ENCODE data around the gene NR1D2. TPM values are rescaled to one million over a fixed set of nuclear protein-coding genes. Genes with fewer than 3 reads are reported as not detected.

Gene NR1D2
- total and polyA plus RNA-seq, 2 of the 13 experiments (the other 11 are each of a cell fraction or from before 2014, with no cell fraction given) = 5.3 to 8.1 TPM

GRCh38 chr3:23900744-23901143, 44.3 kb upstream of the NR1D2 start (continued):
- TF ChIP-seq ZBTB3 (CRISPR knock-in tag; IDR thresholded peaks at IDR 0.05; ENCODE audit: borderline replicate concordance, low read depth) (no peak), PITX1 (CRISPR knock-in tag; IDR thresholded peaks at IDR 0.05) (peak; percentile 66; the same call in 1 of the 2 replicates), ZNF260 (CRISPR knock-in tag; IDR thresholded peaks at IDR 0.05; ENCODE audit: borderline replicate concordance, low read depth) (no peak), AKNA (CRISPR knock-in tag; IDR thresholded peaks at IDR 0.05; ENCODE audit: borderline replicate concordance) (no peak), THAP11 (CRISPR knock-in tag; IDR thresholded peaks at IDR 0.05) (peak; percentile 45; the same call in 1 of the 2 replicates), LBX2 (CRISPR knock-in tag; IDR thresholded peaks at IDR 0.05; ENCODE audit: borderline replicate concordance) (no peak), PBX2 (CRISPR knock-in tag; IDR thresholded peaks at IDR 0.05) (no peak), FOXJ3 (CRISPR knock-in tag; IDR thresholded peaks at IDR 0.05; ENCODE audit: borderline replicate concordance) (0 out of 2 replicates have a peak, but pooled peaks have one; percentile 23), KLF16 (CRISPR knock-in tag; IDR thresholded peaks at IDR 0.05) (peak in 1 of 2 experiments; percentile 27; a peak in 1 of 4 replicates), STAG1 (CRISPR knock-in tag; IDR thresholded peaks at IDR 0.05) (no peak), ISX (CRISPR knock-in tag; conservative IDR thresholded peaks at IDR 0.05) (no peak), GLI4 (CRISPR knock-in tag; IDR thresholded peaks at IDR 0.05; ENCODE audit: borderline replicate concordance) (no peak), ZNF788 (CRISPR knock-in tag; IDR thresholded peaks at IDR 0.05; ENCODE audit: borderline replicate concordance) (no peak), GFI1 (CRISPR knock-in tag; IDR thresholded peaks at IDR 0.05; ENCODE audit: borderline replicate concordance) (0 out of 2 replicates have a peak, but pooled peaks have one; percentile 18), ZNF432 (CRISPR knock-in tag; IDR thresholded peaks at IDR 0.05; ENCODE audit: borderline replicate concordance) (no peak), NCOR1 (IDR thresholded peaks at IDR 0.05; ENCODE audit: borderline replicate concordance, low read length) (no peak), ZNF597 (CRISPR knock-in tag; IDR thresholded peaks at IDR 0.05) (no peak), NR0B2 (CRISPR knock-in tag; IDR thresholded peaks at IDR 0.05) (no peak), ZBTB7B (CRISPR knock-in tag; IDR thresholded peaks at IDR 0.05) (no peak), ZBTB42 (CRISPR knock-in tag; IDR thresholded peaks at IDR 0.05) (no peak), RCOR2 (CRISPR knock-in tag; IDR thresholded peaks at IDR 0.05) (0 out of 2 replicates have a peak, but pooled peaks have one; percentile 18), FOXO1 (CRISPR knock-in tag; IDR thresholded peaks at IDR 0.05) (no peak), NPAS2 (CRISPR knock-in tag; IDR thresholded peaks at IDR 0.05; ENCODE audit: borderline replicate concordance) (no peak)

Measured in HepG2 (cell line).